ENCODE results near the gene SSBP2. TPM values are rescaled to one million over a fixed set of nuclear protein-coding genes. Genes with fewer than 3 reads are reported as not detected.

Gene SSBP2
- total RNA-seq, 3 donors from 2014 or later = 17.5 to 77.9 (median 20.9) TPM

DNA sequence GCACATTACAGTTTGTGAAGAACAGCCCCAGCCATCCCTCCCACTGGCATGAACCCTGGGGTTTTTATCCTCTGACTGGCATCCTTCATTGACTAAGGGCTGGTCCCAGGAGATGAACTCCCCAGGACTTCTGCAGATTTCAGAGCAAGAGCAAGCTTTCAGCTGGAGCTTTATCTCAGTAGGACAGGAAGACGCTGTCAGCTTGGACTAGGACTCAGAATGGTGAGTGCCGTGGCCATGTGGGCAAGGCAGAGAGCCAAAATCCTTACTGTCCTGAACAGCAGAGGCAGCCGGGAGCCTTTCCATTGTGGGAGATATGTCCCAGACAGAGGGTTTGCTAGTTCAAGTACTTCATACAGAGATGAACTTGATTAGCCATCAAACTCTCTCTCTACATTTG lies 353.7 kb downstream of the SSBP2 start:
- no peak for TF ChIP-seq CTCF (IDR thresholded peaks at IDR 0.05)
- intact Hi-C loops (cut with DNase I, micrococcal nuclease) = no loop called here
- Histone ChIP-seq H3K36me3 (ENCODE audit: low read depth) (no peaks in the 10 kb centered on the region), H3K4me3 (no peak overlapping the region), H3K9me3 (no peaks in the 10 kb centered on the region), H3K4me1 (ENCODE audit: low read depth) (peaks cover 7% of the 10 kb centered on the region)
- no peak for ATAC-seq
- no peak for DNase-seq

- intact Hi-C loops (cut with DNase I, micrococcal nuclease) = no loop called here
- no peak for DNase-seq
- Histone ChIP-seq H3K4me1 (ENCODE audit: low read depth) (peaks cover 7% of the 10 kb centered on the region), H3K4me3 (no peak overlapping the region), H3K9me3 (no peaks in the 10 kb centered on the region), H3K36me3 (ENCODE audit: low read depth) (no peaks in the 10 kb centered on the region)
- ATAC-seq = no peak
- no peak for TF ChIP-seq CTCF (IDR thresholded peaks at IDR 0.05)
Observed at GRCh38 chr5:81395262-81395661, 355.6 kb downstream of the SSBP2 start.

DNA sequence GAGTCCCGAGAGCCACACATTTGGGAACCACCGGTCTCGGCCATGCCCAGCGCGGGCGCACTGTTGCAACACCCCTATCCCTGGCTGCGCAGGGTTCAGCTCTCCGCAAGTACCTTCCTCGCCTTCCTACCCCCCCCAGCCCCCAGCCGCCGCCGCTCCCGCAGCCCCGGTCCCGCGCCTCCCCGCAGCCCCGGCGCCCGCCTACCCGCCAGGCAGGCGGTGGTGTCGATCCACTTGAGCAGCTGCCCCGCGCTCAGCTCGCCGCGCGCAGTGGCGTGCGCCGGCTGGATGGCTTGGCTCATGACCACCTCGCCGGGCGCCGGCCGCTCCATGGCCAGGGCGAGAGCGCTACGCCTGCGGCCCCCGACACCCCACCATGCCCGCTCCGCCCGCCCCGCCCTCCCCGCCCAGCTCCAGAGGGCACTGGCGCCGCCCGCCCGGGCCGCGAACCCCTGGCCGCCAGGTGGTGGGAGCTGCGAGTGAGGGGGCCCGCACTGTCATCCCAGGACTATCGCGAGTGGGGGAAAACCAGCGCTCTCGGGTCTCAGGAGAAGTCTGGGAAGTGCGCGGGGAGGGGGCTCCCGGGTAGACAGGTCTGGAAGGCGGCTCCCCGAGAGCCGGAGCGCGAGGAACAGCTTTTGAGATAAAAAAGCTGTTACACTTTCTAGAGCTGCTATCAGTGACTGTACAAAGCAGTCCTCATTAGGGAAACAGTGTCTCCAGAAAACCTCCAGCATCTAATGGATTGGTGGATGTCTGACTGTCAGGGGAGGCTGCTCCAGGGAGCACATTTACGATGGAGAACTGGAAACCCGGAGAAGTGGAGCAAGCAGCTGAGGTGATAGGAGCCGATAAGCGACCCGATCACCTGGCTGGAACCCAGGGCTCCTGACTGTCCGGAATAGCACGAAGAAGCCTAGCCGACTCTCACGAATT lies 356.8 kb downstream of the SSBP2 start, which contains the start of gene ACOT12:
Gene ACOT12 (minus strand): TSS at position 352 of the 936 bp plus-strand sequence. CDS start 20 bp downstream, at position 332.
- intact Hi-C loops (cut with DNase I, micrococcal nuclease) = no loop called here

GRCh38 chr5:81393430-81393782 lies 357.5 kb downstream of the SSBP2 start:
- Histone ChIP-seq H3K4me1 (ENCODE audit: low read depth) (peaks cover 7% of the 10 kb centered on the region), H3K36me3 (ENCODE audit: low read depth) (no peaks in the 10 kb centered on the region), H3K9me3 (no peaks in the 10 kb centered on the region), H3K4me3 (no peak overlapping the region)
- intact Hi-C loops (cut with DNase I, micrococcal nuclease) = no loop called here
- DNase-seq (no peak), ATAC-seq (no peak)
- TF ChIP-seq CTCF (IDR thresholded peaks at IDR 0.05) = no peak

More for the DNA sequence above, 356.8 kb downstream of the SSBP2 start, which contains the start of gene ACOT12:
- no peak within 1 kb of the TSS for H3K4me3 ChIP-seq
- no peak for TF ChIP-seq CTCF (IDR thresholded peaks at IDR 0.05)
- H3K9me3 ChIP-seq = no peaks in the 10 kb centered on the region
- DNase-seq (no peak), ATAC-seq (peak; percentile 31)
- H3K36me3 ChIP-seq (ENCODE audit: low read depth) = no peaks in the 10 kb centered on the region
- peaks cover 7% of the 10 kb centered on the region for H3K4me1 ChIP-seq (ENCODE audit: low read depth)

- TF ChIP-seq CTCF (IDR thresholded peaks at IDR 0.05) = no peak
- H3K4me1 ChIP-seq (ENCODE audit: low read depth) = peaks cover 2% of the 10 kb centered on the region
- H3K4me3 ChIP-seq = no peak overlapping the region
- intact Hi-C loops (cut with DNase I, micrococcal nuclease) = no loop called here
- no peak for DNase-seq
- no peak for ATAC-seq
- H3K9me3 ChIP-seq = no peaks in the 10 kb centered on the region
- H3K36me3 ChIP-seq (ENCODE audit: low read depth) = no peaks in the 10 kb centered on the region
Observed at GRCh38 chr5:81389025-81389424, 361.9 kb downstream of the SSBP2 start.
